ENCODE measurements around the gene NOXA1.

DNA sequence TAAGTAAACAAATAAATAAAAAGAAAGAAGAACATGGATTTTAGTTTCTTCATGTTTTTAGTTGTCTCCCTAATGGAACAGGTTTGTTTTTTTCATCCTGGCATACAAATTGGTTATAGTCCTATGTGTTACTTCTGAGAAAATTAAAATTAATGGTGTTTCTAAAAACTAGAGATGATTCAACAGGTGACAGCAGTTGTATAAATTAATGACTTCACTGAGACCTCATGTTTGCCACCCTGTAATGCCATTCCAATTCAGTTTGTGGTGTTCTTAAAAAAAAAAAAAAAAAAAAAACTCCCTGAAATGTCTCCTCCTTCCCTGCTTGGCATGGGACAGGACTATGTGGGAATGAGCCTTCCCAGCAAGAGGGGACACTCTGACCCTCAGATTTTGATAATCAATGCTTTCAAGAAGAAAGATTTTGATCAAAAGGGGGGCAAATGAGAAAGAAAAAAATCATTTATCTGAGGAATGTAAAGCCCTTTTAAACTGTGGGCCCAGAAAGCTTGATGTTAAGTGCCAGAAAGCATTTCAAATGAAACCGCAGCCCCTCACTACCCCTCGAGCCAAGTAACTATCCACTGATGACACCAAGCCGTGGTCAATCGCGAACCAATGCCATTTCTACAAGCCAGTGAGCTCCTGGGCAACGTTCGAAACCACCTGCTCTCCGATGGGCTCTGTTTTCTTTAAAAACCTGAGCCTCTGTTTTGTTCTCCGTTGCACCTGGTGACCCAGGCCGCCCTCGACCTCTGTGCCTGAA lies 1.2 kb upstream of the NOXA1 start:
- TF ChIP-seq POLR2A (IDR thresholded peaks at IDR 0.05; ENCODE audit: low read depth, low read length) = no peak
- no peak for TF ChIP-seq POLR2AphosphoS5 (IDR thresholded peaks at IDR 0.05; ENCODE audit: low read depth, low read length)
- no peak for TF ChIP-seq TAF1 (IDR thresholded peaks at IDR 0.05; ENCODE audit: borderline replicate concordance, low read depth, low read length)

Measured in GM12892 (cell line).